ENCODE results near the gene PAPOLB. TPM values are rescaled to one million over a fixed set of nuclear protein-coding genes. Genes with fewer than 3 reads are reported as not detected.
A peak's percentile ranks its signal among the peaks of the same experiment; 100 is the strongest.

Gene PAPOLB
- total RNA-seq, 2 experiments from 2014 or later: not detected

DNA sequence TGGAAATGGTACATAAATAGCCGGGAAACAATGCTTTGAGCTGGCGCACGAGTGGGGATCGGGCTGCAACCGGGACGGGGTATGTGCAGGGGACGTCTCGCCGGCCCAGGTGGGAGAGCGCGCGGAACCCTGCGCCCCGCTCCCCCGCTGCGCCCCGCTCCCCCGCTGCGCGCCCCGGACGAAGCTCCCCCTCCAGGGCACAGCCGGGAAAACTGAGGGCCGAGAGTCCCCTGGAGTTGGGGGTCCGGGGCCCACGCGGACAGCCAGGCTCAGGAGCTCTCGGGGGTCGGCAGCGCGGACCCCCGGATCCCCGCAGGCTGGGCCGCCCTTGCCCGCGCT is 21.2 kb upstream of the PAPOLB start:
- Histone ChIP-seq H3K36me3 (ENCODE audit: insufficient read depth, low read length) (no peaks in the 10 kb centered on the region), H3K4me3 (ENCODE audit: low read length) (no peak overlapping the region), H3K4me1 (ENCODE audit: insufficient read depth, low read length) (peaks cover 15% of the 10 kb centered on the region), H3K9me3 (ENCODE audit: control insufficient read depth in 1 of 2, insufficient read depth in 1 of 2, low read length in 2 of 2) (peaks cover 0 to 8% of the 10 kb centered on the region in 2 experiments), H3K27me3 (ENCODE audit: control insufficient read depth in 1 of 2, insufficient read depth in 2 of 2, low read length in 2 of 2) (peaks cover 18 to 28% of the 10 kb centered on the region in 2 experiments), H3K27ac (ENCODE audit: low read depth in 1 of 2, low read length in 2 of 2) (no peak overlapping the region)
- Mint-ChIP-seq H3K27ac (no peak overlapping the region), H3K36me3 (ENCODE audit: low read depth) (no peaks in the 10 kb centered on the region), H3K4me1 (ENCODE audit: low read depth) (peaks cover 12% of the 10 kb centered on the region), H3K27me3 (peaks cover 70% of the 10 kb centered on the region), H3K9me3 (no peaks in the 10 kb centered on the region), H3K4me3 (peak overlapping the region; percentile 76)
- ChIA-PET CTCF (interaction anchor here (1.0 to 1.5 kb wide), 3 partner anchors 13 to 241 kb away, joined by 3 to 5 read pairs (median 3); no protein-coding TSS in a partner anchor), POLR2A (interaction anchor here (1.0 kb wide), 1 partner anchor 108 kb away, joined by 3 read pairs; the partner anchor contains the start of gene AP5Z1)
- no peak for ATAC-seq (ENCODE audit: poor library complexity)
- no peak for DNase-seq
- intact Hi-C loops (cut with DNase I, micrococcal nuclease): loop anchor here in 1 of 2 experiments (10.0 kb wide), 1 partner anchor 268 kb away; no protein-coding TSS in a partner anchor
- TF ChIP-seq CTCF (IDR thresholded peaks at IDR 0.05): no peak

DNA sequence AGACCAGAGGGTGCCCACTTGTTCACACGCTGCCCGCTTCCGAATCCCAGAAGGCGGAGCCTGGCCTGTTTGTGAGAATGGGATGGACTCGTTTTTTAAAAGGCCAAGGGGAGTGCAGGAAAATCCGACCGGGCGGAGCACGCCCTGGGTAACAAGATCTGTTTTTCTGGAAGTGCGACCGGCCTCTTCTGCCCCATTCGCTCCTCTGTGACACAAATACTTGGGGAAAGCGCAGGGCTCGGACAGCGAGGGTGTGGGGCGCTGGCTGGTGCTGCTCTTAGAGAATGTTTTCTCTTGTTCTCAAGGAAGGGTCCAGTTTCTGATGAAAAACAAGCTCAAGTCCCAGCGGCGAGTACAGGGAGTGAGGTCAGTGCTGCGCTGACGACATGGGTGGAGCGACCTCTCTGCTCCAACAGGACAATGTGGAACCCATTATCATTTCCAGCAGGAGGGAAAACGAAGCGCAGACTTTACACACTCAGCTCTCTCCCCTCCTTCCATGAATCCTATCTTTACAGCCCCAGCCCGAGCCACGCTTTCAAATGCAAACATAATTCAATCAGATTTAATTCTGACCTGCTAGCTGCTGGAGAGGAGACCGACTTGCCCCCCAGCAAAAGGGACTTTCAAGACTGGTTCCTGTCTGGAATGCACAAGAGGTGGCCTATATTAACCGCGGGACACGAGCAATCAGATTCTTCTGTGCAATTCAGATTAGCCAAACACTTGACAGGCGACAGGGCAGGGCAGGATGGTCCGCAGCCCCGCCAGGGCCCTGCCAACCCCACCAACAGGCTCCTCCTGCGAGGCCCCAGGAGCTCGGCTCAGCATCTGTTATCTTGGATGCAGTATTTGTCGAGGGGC is 20.6 kb upstream of the PAPOLB start:
- Mint-ChIP-seq H3K9me3 (no peaks in the 10 kb centered on the region), H3K4me3 (peak overlapping the region; percentile 76), H3K27me3 (peaks cover 68% of the 10 kb centered on the region), H3K27ac (no peak overlapping the region), H3K36me3 (ENCODE audit: low read depth) (no peaks in the 10 kb centered on the region), H3K4me1 (ENCODE audit: low read depth) (peaks cover 12% of the 10 kb centered on the region)
- intact Hi-C loops (cut with DNase I, micrococcal nuclease): loop anchor here in 1 of 2 experiments (10.0 kb wide), 1 partner anchor 268 kb away; no protein-coding TSS in a partner anchor
- no peak overlapping the region for H3K4me3 ChIP-seq (ENCODE audit: low read length)
- H3K27me3 ChIP-seq (ENCODE audit: control insufficient read depth in 1 of 2, insufficient read depth in 2 of 2, low read length in 2 of 2): peaks cover 18 to 28% of the 10 kb centered on the region in 2 experiments
- no peaks in the 10 kb centered on the region for H3K36me3 ChIP-seq (ENCODE audit: insufficient read depth, low read length)
- no peak for TF ChIP-seq CTCF (IDR thresholded peaks at IDR 0.05)
- peaks cover 15% of the 10 kb centered on the region for H3K4me1 ChIP-seq (ENCODE audit: insufficient read depth, low read length)
- CTCF ChIA-PET: interaction anchor here (1.1 to 1.5 kb wide), 2 partner anchors 14 to 90 kb away, joined by 3 to 5 read pairs; no protein-coding TSS in a partner anchor
- ATAC-seq (ENCODE audit: poor library complexity): no peak
- H3K9me3 ChIP-seq (ENCODE audit: control insufficient read depth in 1 of 2, insufficient read depth in 1 of 2, low read length in 2 of 2): peaks cover 0 to 8% of the 10 kb centered on the region in 2 experiments
- H3K27ac ChIP-seq (ENCODE audit: low read depth in 1 of 2, low read length in 2 of 2): no peak overlapping the region
- POLR2A ChIA-PET: no interaction called here
- no peak for DNase-seq

- H3K27ac ChIP-seq (ENCODE audit: low read depth in 1 of 2, low read length in 2 of 2): no peak overlapping the region
- peaks cover 0 to 8% of the 10 kb centered on the region in 2 experiments for H3K9me3 ChIP-seq (ENCODE audit: control insufficient read depth in 1 of 2, insufficient read depth in 1 of 2, low read length in 2 of 2)
- H3K27me3 ChIP-seq (ENCODE audit: control insufficient read depth in 1 of 2, insufficient read depth in 2 of 2, low read length in 2 of 2): peaks cover 18 to 28% of the 10 kb centered on the region in 2 experiments
- Mint-ChIP-seq H3K27me3 (peaks cover 58% of the 10 kb centered on the region), H3K9me3 (no peaks in the 10 kb centered on the region), H3K36me3 (ENCODE audit: low read depth) (no peaks in the 10 kb centered on the region), H3K4me3 (no peak overlapping the region), H3K4me1 (ENCODE audit: low read depth) (peaks cover 12% of the 10 kb centered on the region), H3K27ac (no peak overlapping the region)
- CTCF ChIA-PET: no interaction called here
- POLR2A ChIA-PET: no interaction called here
- TF ChIP-seq CTCF (IDR thresholded peaks at IDR 0.05): no peak
- H3K4me3 ChIP-seq (ENCODE audit: low read length): no peak overlapping the region
- H3K36me3 ChIP-seq (ENCODE audit: insufficient read depth, low read length): no peaks in the 10 kb centered on the region
- ATAC-seq (ENCODE audit: poor library complexity): no peak
- intact Hi-C loops (cut with DNase I, micrococcal nuclease): loop anchor here in 1 of 2 experiments (10.0 kb wide), 1 partner anchor 265 kb away; no protein-coding TSS in a partner anchor
- no peak for DNase-seq
- peaks cover 15% of the 10 kb centered on the region for H3K4me1 ChIP-seq (ENCODE audit: insufficient read depth, low read length)
These were observed 18.4 kb upstream of the PAPOLB start for GRCh38 chr7:4880218-4880617.

Data from CD4-positive, alpha-beta T cell (primary cell).